HepG2 (cell line): ENCODE results near the gene PLEKHA3. TPM values are rescaled to one million over a fixed set of nuclear protein-coding genes. Genes with fewer than 3 reads are reported as not detected.

Experiments
- AKAP8 ChIP-seq: sonication (generic); formaldehyde crosslinking; IDR thresholded peaks from 2 replicates; pipeline ENCODE4 v1.5.1; 2020; ENCODE audit warnings: mild to moderate bottlenecking, missing genetic modification reagents
- BRCA1 ChIP-seq: sonication (generic); formaldehyde crosslinking; IDR thresholded peaks from 2 replicates; pipeline ENCODE4 v1.4.0; 2020; ENCODE audit warnings: missing genetic modification reagents
- ELF3 ChIP-seq: IDR thresholded peaks from 2 replicates; pipeline ENCODE4 v1.6.1; 2016; ENCODE audit warnings: missing genetic modification reagents, missing compliant biosample characterization
- FIP1L1 ChIP-seq: fragments of 200-400 bp; formaldehyde crosslinking; IDR thresholded peaks from 2 replicates; pipeline ENCODE4 v1.6.1; 2018; ENCODE audit warnings: low read depth, mild to moderate bottlenecking, low read length, moderate library complexity, borderline replicate concordance; ENCODE audit not compliant: insufficient read depth
- ISX ChIP-seq: sonication (generic); formaldehyde crosslinking; conservative IDR thresholded peaks from 2 replicates; pipeline ENCODE4 v1.5.0; 2020; ENCODE audit warnings: missing genetic modification reagents
- MAFG ChIP-seq: sonication (generic); formaldehyde crosslinking; IDR thresholded peaks from 2 replicates; pipeline ENCODE4 v1.5.1; 2020; ENCODE audit warnings: mild to moderate bottlenecking, missing genetic modification reagents
- MEIS2 ChIP-seq: sonication (generic); formaldehyde crosslinking; IDR thresholded peaks from 2 replicates; pipeline ENCODE4 v1.9.0; 2021; ENCODE audit warnings: mild to moderate bottlenecking, missing genetic modification reagents
- RFXAP ChIP-seq: sonication (generic); formaldehyde crosslinking; IDR thresholded peaks from 2 replicates; pipeline ENCODE4 v1.4.0; 2020; ENCODE audit warnings: missing genetic modification reagents, borderline replicate concordance
- SAFB2 ChIP-seq: sonication (generic); formaldehyde crosslinking; IDR thresholded peaks from 2 replicates; pipeline ENCODE4 v1.5.1; 2020; ENCODE audit warnings: missing genetic modification reagents, low read depth, mild to moderate bottlenecking, borderline replicate concordance
- TBL1XR1 ChIP-seq: fragments of 150-350 bp; IDR thresholded peaks from 2 replicates; pipeline ENCODE4 v1.6.1; 2014; ENCODE audit warnings: borderline replicate concordance, low read length; ENCODE audit not compliant: partially characterized antibody
- TCF7L2 ChIP-seq: IDR thresholded peaks from 2 replicates; pipeline ENCODE4 v1.6.1; 2011; ENCODE audit warnings: mild to moderate bottlenecking, low read depth, low read length, moderate library complexity
- ZFP36 ChIP-seq: fragments of 150-350 bp; IDR thresholded peaks from 2 replicates; pipeline ENCODE4 v1.6.1; 2018; ENCODE audit warnings: borderline replicate concordance, low read length, low read depth; ENCODE audit not compliant: partially characterized antibody
- ZMYM3 ChIP-seq: sonication (generic); formaldehyde crosslinking; IDR thresholded peaks from 2 replicates; pipeline ENCODE4 v1.5.1; 2020; ENCODE audit warnings: mild to moderate bottlenecking, missing genetic modification reagents
- ZNF484 ChIP-seq: sonication (generic); formaldehyde crosslinking; IDR thresholded peaks from 2 replicates; pipeline ENCODE4 v1.5.1; 2020; ENCODE audit warnings: mild to moderate bottlenecking, low read depth, missing genetic modification reagents, borderline replicate concordance
- ZNF546 ChIP-seq: sonication (generic); formaldehyde crosslinking; conservative IDR thresholded peaks from 2 replicates; pipeline ENCODE4 v1.8.1; 2023; ENCODE audit warnings: mild to moderate bottlenecking, missing genetic modification reagents
- ZNF552 ChIP-seq: sonication (generic); formaldehyde crosslinking; IDR thresholded peaks from 2 replicates; pipeline ENCODE4 v1.9.0; 2022; ENCODE audit warnings: missing genetic modification reagents, mild to moderate bottlenecking, borderline replicate concordance
- ZNF557 ChIP-seq: sonication (generic); formaldehyde crosslinking; IDR thresholded peaks from 2 replicates; pipeline ENCODE4 v1.4.0; 2020; ENCODE audit warnings: missing genetic modification reagents
- ZNF563 ChIP-seq: sonication (generic); formaldehyde crosslinking; IDR thresholded peaks from 2 replicates; pipeline ENCODE4 v1.8.0; 2022; ENCODE audit warnings: mild to moderate bottlenecking, moderate library complexity, missing genetic modification reagents
- ZNF652 ChIP-seq: IDR thresholded peaks from 2 replicates; pipeline ENCODE4 v1.6.1; 2016; ENCODE audit warnings: low read depth, borderline replicate concordance
- ZSCAN29 ChIP-seq: sonication (generic); formaldehyde crosslinking; conservative IDR thresholded peaks from 2 replicates; pipeline ENCODE4 v1.4.0; 2020; ENCODE audit warnings: mild to moderate bottlenecking, missing genetic modification reagents
- polyA plus RNA-seq, 8 experiments: library from polyadenylated mRNA; depleted of rRNA in 3 of 8; stranded (reverse) in 7 of 8; unstranded in 1 of 8; fragments of >200 nt; fragmentation: Illumina TruSeq in 4 of 8; extraction: Trizol in 4 of 8; gene quantifications; 2 replicates each; pipeline versions ENCODE4 v1.2.1 to v1.2.3, GENCODE V29; 2011 to 2016; ENCODE audit warnings: low read depth in 4 of 8, missing spikeins in 1 of 8, mixed read lengths in 1 of 8; ENCODE audit not compliant: insufficient read depth in 1 of 8
- total RNA-seq, 5 experiments: library from RNA; depleted of rRNA; stranded (reverse); fragments of >200 nt; fragmentation: Illumina TruSeq; extraction: Trizol; gene quantifications; 2 replicates each; pipeline ENCODE4 v1.2.3, GENCODE V29; 2016; ENCODE audit warnings: low read depth in 1 of 5
- TF ChIP-seq, protein P1 (sequence below): sonication (generic); formaldehyde crosslinking; IDR thresholded peaks from 2 replicates; pipeline ENCODE4 v1.4.0; 2020; ENCODE audit warnings: missing genetic modification reagents, mild to moderate bottlenecking, borderline replicate concordance
- TF ChIP-seq, protein P2 (sequence below): sonication (generic); formaldehyde crosslinking; IDR thresholded peaks from 2 replicates; pipeline ENCODE4 v1.9.0; 2022; ENCODE audit warnings: low read depth, missing genetic modification reagents
- TF ChIP-seq, protein P3 (sequence below): IDR thresholded peaks from 2 replicates; pipeline ENCODE4 v1.6.1; 2018; ENCODE audit warnings: missing genetic modification reagents, mild to moderate bottlenecking, missing compliant biosample characterization

Gene PLEKHA3
- total and polyA plus RNA-seq, 2 of the 13 experiments (the other 11 are each of a cell fraction or from before 2014, with no cell fraction given) = 11.7 to 23.1 TPM

DNA sequence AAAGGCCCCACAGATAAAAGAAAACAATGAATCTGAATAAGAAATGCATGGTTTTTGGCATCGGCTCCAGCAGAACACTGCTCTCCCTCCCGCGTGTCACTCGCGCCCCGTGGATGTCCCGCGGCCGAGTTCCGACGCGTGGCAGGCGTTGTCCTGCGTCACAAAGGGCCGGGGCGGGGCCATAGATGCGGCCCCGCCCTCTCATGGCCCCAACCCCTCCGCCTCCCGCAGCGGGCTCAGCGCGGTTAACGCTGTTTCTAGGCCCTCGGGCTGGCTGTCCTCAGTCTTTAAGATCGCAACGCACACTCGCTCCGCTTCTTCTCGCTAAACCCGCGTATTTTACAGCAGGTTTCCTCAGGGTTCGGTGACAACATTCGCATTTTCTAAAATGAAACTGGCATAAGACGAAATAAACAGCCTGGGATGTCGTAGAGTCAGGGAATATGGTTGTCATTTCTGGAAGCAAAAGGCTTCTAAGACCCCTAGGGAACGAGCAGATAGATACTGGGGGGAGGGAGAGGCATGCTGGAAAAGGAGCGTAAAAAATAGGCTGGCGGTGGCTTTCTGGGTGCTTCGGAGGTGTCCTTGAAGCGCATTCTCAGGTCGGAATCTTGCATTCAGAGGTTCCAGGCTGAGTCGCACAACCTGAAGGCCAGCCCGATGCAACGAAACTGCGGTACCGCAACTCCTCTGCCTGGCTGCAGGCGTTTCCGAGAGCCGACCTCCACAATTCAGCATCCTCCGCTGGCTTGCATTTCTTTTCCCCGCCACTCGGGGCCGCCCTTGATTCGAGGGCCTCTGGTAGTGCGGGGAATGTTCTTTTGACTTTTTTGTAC, 1.6 kb upstream of the PLEKHA3 start, which contains the start of gene FKBP7 (continued):
- peak; percentile 87 for TF ChIP-seq ZNF546
- TF ChIP-seq TBL1XR1 = no peak
- TF ChIP-seq FIP1L1 = no peak
- no peak for TF ChIP-seq TCF7L2
- peak; percentile 82; the same call in 1 of the 2 replicates for TF ChIP-seq RFXAP
- TF ChIP-seq MAFG (CRISPR knock-in tag) = no peak
- 0 out of 2 replicates have a peak, but pooled peaks have one; percentile 44 for TF ChIP-seq AKAP8 (CRISPR knock-in tag)
- no peak; the same call in 1 of the 2 replicates for TF ChIP-seq ZNF652 (CRISPR knock-in tag)
- no peak for TF ChIP-seq ZNF484 (CRISPR knock-in tag)
- no peak; the same call in 1 of the 2 replicates for TF ChIP-seq ZNF557 (CRISPR knock-in tag)
- no peak for TF ChIP-seq ZFP36
- no peak for TF ChIP-seq ZNF552
- no peak for TF ChIP-seq ZNF563
- TF ChIP-seq, protein P1, sequence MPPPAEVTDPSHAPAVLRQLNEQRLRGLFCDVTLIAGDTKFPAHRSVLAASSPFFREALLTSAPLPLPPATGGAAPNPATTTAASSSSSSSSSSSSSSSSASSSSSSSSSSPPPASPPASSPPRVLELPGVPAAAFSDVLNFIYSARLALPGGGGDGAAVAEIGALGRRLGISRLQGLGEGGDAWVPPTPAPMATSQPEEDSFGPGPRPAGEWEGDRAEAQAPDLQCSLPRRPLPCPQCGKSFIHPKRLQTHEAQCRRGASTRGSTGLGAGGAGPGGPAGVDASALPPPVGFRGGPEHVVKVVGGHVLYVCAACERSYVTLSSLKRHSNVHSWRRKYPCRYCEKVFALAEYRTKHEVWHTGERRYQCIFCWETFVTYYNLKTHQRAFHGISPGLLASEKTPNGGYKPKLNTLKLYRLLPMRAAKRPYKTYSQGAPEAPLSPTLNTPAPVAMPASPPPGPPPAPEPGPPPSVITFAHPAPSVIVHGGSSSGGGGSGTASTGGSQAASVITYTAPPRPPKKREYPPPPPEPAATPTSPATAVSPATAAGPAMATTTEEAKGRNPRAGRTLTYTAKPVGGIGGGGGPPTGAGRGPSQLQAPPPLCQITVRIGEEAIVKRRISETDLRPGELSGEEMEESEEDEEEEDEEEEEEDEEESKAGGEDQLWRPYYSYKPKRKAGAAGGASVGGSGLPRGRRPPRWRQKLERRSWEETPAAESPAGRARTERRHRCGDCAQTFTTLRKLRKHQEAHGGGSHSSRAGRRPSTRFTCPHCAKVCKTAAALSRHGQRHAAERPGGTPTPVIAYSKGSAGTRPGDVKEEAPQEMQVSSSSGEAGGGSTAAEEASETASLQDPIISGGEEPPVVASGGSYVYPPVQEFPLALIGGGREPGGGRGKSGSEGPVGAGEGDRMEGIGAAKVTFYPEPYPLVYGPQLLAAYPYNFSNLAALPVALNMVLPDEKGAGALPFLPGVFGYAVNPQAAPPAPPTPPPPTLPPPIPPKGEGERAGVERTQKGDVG (CRISPR knock-in tag) = 0 out of 2 replicates have a peak, but pooled peaks have one; percentile 21
- peak; percentile 76 for TF ChIP-seq ELF3 (CRISPR knock-in tag)
- peak; percentile 82 for TF ChIP-seq SAFB2 (CRISPR knock-in tag)
- TF ChIP-seq, protein P2, sequence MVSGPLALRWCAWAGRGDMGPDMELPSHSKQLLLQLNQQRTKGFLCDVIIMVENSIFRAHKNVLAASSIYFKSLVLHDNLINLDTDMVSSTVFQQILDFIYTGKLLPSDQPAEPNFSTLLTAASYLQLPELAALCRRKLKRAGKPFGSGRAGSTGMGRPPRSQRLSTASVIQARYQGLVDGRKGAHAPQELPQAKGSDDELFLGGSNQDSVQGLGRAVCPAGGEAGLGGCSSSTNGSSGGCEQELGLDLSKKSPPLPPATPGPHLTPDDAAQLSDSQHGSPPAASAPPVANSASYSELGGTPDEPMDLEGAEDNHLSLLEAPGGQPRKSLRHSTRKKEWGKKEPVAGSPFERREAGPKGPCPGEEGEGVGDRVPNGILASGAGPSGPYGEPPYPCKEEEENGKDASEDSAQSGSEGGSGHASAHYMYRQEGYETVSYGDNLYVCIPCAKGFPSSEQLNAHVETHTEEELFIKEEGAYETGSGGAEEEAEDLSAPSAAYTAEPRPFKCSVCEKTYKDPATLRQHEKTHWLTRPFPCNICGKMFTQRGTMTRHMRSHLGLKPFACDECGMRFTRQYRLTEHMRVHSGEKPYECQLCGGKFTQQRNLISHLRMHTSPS (CRISPR knock-in tag) = peak; percentile 70; the same call in 1 of the 2 replicates
- peak; percentile 78; the same call in 1 of the 2 replicates for TF ChIP-seq MEIS2
- TF ChIP-seq ZMYM3 (CRISPR knock-in tag) = no peak; the same call in 1 of the 2 replicates
- TF ChIP-seq ZSCAN29 (CRISPR knock-in tag) = no peak; the same call in 1 of the 2 replicates
- TF ChIP-seq ISX (CRISPR knock-in tag) = peak; percentile 91; the same call in 1 of the 2 replicates
- TF ChIP-seq BRCA1 (CRISPR knock-in tag) = peak; percentile 86; the same call in 1 of the 2 replicates
- TF ChIP-seq, protein P3, sequence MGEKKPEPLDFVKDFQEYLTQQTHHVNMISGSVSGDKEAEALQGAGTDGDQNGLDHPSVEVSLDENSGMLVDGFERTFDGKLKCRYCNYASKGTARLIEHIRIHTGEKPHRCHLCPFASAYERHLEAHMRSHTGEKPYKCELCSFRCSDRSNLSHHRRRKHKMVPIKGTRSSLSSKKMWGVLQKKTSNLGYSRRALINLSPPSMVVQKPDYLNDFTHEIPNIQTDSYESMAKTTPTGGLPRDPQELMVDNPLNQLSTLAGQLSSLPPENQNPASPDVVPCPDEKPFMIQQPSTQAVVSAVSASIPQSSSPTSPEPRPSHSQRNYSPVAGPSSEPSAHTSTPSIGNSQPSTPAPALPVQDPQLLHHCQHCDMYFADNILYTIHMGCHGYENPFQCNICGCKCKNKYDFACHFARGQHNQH (CRISPR knock-in tag) = peak; percentile 36
